WERI-Rb-1 (cell line): Measurements from ENCODE around the gene PPIL1.
A peak's percentile ranks its signal among the peaks of the same experiment; 100 is the strongest.

Experiments
- DNase-seq: peaks from one replicate; pipeline ENCODE4 v3.0.0-alpha.2; 2020
- H3K27ac ChIP-seq: fragments of 250-450 bp; sonication (Bioruptor Pico); 2 replicates; pipeline ENCODE4 v1.5.1; 2020; ENCODE audit warnings: mild to moderate bottlenecking, moderate library complexity
- H3K27me3 ChIP-seq: fragments of 250-450 bp; sonication (Bioruptor Pico); 2 replicates; pipeline ENCODE4 v1.5.1; 2021; ENCODE audit warnings: mild to moderate bottlenecking, low read depth, moderate library complexity; ENCODE audit not compliant: insufficient read depth, severe bottlenecking
- H3K36me3 ChIP-seq: fragments of 250-450 bp; sonication (Bioruptor Pico); 2 replicates; pipeline ENCODE4 v1.5.1; 2020; ENCODE audit warnings: mild to moderate bottlenecking, moderate library complexity
- H3K4me3 ChIP-seq: 2 replicates; pipeline ENCODE4 v1.5.1; 2011; ENCODE audit warnings: low read depth, mild to moderate bottlenecking, control low read depth, low read length
- H3K9me3 ChIP-seq: fragments of 250-450 bp; sonication (Bioruptor Pico); 2 replicates; pipeline ENCODE4 v1.5.1; 2021; ENCODE audit warnings: mild to moderate bottlenecking, moderate library complexity; ENCODE audit not compliant: severe bottlenecking
- TF ChIP-seq, protein P1 (sequence below): IDR thresholded peaks from 2 replicates; pipeline ENCODE4 v1.5.1; 2011; ENCODE audit warnings: low read depth, mild to moderate bottlenecking, control low read depth, inconsistent platforms, low read length

PPIL1 gene

DNA sequence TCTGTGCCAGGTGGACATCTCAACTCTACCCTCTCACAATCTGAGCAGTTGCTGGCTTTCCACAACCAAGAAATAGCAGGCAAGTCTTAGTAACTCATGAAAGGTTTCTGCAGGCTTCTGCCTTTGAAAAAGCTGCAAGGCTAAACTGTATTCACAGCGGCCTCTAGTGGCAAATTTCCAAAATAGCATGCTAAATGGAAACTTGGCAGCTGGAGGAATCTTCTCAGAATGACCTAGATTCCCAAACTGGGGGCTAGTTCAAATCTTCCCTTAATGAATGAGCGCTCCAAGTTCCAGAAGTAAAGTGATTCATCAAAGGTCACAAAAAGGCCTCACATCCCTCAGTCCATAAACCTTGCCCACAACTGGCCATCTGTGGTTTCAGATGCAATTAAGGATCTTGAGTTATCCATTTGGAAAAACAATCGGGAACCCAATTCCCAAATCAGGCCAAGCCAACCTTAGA is 23.4 kb downstream of the PPIL1 start:
- Histone ChIP-seq H3K27me3 (no peaks in the 10 kb centered on the region), H3K36me3 (peaks cover 36% of the 10 kb centered on the region), H3K27ac (no peak overlapping the region), H3K9me3 (peaks cover 2% of the 10 kb centered on the region), H3K4me3 (no peak overlapping the region)
- TF ChIP-seq, protein P1, sequence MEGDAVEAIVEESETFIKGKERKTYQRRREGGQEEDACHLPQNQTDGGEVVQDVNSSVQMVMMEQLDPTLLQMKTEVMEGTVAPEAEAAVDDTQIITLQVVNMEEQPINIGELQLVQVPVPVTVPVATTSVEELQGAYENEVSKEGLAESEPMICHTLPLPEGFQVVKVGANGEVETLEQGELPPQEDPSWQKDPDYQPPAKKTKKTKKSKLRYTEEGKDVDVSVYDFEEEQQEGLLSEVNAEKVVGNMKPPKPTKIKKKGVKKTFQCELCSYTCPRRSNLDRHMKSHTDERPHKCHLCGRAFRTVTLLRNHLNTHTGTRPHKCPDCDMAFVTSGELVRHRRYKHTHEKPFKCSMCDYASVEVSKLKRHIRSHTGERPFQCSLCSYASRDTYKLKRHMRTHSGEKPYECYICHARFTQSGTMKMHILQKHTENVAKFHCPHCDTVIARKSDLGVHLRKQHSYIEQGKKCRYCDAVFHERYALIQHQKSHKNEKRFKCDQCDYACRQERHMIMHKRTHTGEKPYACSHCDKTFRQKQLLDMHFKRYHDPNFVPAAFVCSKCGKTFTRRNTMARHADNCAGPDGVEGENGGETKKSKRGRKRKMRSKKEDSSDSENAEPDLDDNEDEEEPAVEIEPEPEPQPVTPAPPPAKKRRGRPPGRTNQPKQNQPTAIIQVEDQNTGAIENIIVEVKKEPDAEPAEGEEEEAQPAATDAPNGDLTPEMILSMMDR = peak; percentile 81
- peak; percentile 72 for DNase-seq

DNA sequence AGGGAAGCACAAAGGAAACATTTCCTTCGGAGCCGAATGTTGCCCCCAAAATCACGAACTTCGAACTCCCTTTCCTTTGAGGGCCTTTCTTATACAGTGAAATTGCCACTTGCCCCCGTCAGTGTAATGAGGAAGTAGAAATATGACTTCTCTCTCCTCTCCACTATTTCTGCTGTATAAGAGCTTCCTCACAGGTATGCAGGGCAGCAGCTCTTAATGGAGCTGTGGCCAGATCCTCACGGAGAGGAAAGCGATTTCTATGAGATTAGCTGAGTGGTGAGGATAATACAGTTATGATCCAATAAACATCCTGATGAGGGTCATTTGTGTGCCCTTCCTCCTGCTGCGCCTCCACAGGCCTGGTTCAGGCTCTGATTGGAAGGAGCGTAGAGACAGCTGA is 24.6 kb downstream of the PPIL1 start:
- Histone ChIP-seq H3K36me3 (peaks cover 24% of the 10 kb centered on the region), H3K4me3 (no peak overlapping the region), H3K9me3 (peaks cover 2% of the 10 kb centered on the region), H3K27ac (no peak overlapping the region), H3K27me3 (no peaks in the 10 kb centered on the region)
- DNase-seq = no peak
- TF ChIP-seq, protein P1 = no peak

DNA sequence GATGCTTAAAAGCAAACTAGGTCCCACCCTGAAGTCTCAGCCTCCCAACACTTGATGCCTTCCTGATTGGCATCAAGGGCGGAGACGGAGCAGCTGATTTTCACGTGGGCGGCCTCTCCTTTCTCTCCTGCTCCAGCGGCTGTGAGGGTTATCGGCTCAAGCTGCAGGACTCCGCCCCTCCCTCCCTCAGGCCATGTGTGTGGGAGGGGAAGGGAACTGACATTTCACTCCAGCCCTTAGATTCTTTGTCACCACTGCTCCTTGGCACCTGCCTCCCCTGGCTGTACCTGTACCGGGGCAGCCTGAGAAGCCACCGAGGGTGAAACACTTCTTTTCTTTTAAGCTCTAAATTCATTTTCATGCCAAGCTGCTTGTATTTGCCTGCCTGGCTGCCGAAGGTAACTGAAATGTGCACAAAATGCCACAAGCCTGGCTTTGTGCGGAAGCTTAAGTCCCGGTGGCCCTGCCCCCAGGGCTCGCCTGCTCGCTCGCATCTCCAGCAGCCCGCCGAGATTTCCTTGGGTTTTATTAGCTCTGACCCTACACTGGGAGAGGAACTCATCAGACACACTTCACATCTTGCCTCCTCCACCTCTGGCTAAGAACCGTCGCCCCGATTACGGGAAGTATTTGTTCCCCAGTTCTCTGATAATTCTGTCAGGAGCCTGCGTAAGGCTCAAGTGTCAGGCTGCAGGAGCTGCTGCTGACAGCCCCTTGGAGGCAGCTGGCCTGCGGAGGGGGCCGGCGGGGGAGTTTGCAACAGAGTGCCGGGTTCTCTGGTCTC is 25.8 kb downstream of the PPIL1 start:
- Histone ChIP-seq H3K27me3 (no peaks in the 10 kb centered on the region), H3K36me3 (peaks cover 14% of the 10 kb centered on the region), H3K4me3 (peak overlapping the region; percentile 62), H3K27ac (peak overlapping the region; percentile 82), H3K9me3 (peaks cover 2% of the 10 kb centered on the region)
- peak; percentile 97 for DNase-seq
- TF ChIP-seq, protein P1 = no peak

DNA sequence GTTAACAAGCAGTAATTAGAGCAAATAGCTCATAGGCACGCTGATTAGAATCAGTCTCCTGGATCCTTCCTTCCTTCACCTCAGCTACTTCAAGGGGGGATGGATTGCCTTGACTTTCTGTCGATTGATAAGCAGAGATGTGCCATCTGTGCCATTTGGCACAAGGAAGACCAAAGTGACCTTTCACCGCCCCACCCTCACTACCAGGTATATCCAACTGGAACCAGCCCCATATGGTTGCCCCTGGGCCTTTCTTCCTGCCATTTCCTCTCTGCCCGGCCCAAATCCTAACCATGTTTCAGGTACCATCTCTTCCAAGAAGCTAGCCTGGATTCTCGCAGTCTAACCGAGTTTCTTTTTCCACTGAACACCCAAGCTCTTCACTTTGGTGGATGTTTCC is 26.6 kb downstream of the PPIL1 start:
- H3K27ac ChIP-seq = peak overlapping the region; percentile 82

DNA sequence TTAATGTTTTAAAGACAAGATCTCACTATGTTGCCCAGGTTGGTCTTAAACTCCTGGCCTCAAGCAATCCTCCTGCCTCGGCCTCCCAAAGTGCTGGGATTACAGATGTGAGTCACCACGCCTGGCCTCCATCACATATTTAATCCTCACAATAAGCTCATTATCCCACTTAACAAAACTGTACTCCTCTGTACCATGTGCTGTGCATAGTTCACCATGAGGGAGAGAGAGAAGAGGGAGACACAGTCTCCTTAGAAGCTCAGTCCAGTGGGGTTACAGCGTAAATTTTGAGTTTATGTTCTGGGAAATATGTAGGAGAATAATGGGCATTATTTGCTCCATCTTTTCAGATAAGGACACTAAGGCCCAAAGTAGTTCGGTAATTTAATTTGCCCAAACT is 27.5 kb downstream of the PPIL1 start:
- peak; percentile 62 for DNase-seq
- Histone ChIP-seq H3K27ac (peak overlapping the region; percentile 82), H3K9me3 (peaks cover 2% of the 10 kb centered on the region), H3K27me3 (no peaks in the 10 kb centered on the region), H3K4me3 (no peak overlapping the region), H3K36me3 (peaks cover 1% of the 10 kb centered on the region)
- TF ChIP-seq, protein P1 = no peak

More for the DNA sequence above, 26.6 kb downstream of the PPIL1 start:
- DNase-seq = no peak
- TF ChIP-seq, protein P1 = no peak
- Histone ChIP-seq H3K4me3 (no peak overlapping the region), H3K9me3 (peaks cover 2% of the 10 kb centered on the region), H3K36me3 (peaks cover 7% of the 10 kb centered on the region), H3K27me3 (no peaks in the 10 kb centered on the region)
